HEK293 (cell line): ENCODE measurements around the gene TMEM39B.

Experiments
- BCL11B ChIP-seq: fragments of 450-650 bp; formaldehyde crosslinking; IDR thresholded peaks from 2 replicates; pipeline ENCODE4 v1.5.1; 2016; ENCODE audit warnings: low read depth, missing biosample characterization, missing genetic modification characterization
- GLI4 ChIP-seq: fragments of 450-650 bp; formaldehyde crosslinking; IDR thresholded peaks from 2 replicates; pipeline ENCODE4 v1.5.1; 2016; ENCODE audit warnings: missing biosample characterization, missing genetic modification characterization
- KLF8 ChIP-seq: fragments of 450-650 bp; formaldehyde crosslinking; IDR thresholded peaks from 2 replicates; pipeline ENCODE4 v1.5.1; 2016; ENCODE audit warnings: missing biosample characterization, missing genetic modification characterization
- SP2 ChIP-seq: fragments of 450-650 bp; formaldehyde crosslinking; IDR thresholded peaks from 2 replicates; pipeline ENCODE4 v1.5.1; 2016; ENCODE audit warnings: missing biosample characterization, missing genetic modification characterization
- YY2 ChIP-seq: fragments of 450-650 bp; formaldehyde crosslinking; IDR thresholded peaks from 2 replicates; pipeline ENCODE4 v1.5.1; 2016; ENCODE audit warnings: missing biosample characterization, missing genetic modification characterization
- ZNF112 ChIP-seq: fragments of 450-650 bp; formaldehyde crosslinking; IDR thresholded peaks from 2 replicates; pipeline ENCODE4 v1.5.0; 2017; ENCODE audit warnings: missing biosample characterization, missing genetic modification characterization
- ZNF155 ChIP-seq: fragments of 450-650 bp; formaldehyde crosslinking; IDR thresholded peaks from 2 replicates; pipeline ENCODE4 v1.5.1; 2016; ENCODE audit warnings: missing biosample characterization, missing genetic modification characterization
- ZNF19 ChIP-seq: fragments of 450-650 bp; formaldehyde crosslinking; IDR thresholded peaks from 2 replicates; pipeline ENCODE4; 2016; ENCODE audit warnings: missing biosample characterization, missing genetic modification characterization, low read depth
- ZNF214 ChIP-seq: fragments of 450-650 bp; formaldehyde crosslinking; IDR thresholded peaks from 2 replicates; pipeline ENCODE4 v1.5.1; 2017; ENCODE audit warnings: missing biosample characterization, mild to moderate bottlenecking, missing genetic modification characterization, borderline replicate concordance
- ZNF24 ChIP-seq: fragments of 450-650 bp; formaldehyde crosslinking; IDR thresholded peaks from 2 replicates; pipeline ENCODE4 v1.5.1; 2016; ENCODE audit warnings: missing biosample characterization, missing genetic modification characterization
- ZNF311 ChIP-seq: fragments of 450-650 bp; formaldehyde crosslinking; IDR thresholded peaks from 2 replicates; pipeline ENCODE4 v1.5.1; 2017; ENCODE audit warnings: missing biosample characterization, missing genetic modification characterization, borderline replicate concordance
- ZNF416 ChIP-seq: fragments of 450-650 bp; formaldehyde crosslinking; IDR thresholded peaks from 2 replicates; pipeline ENCODE4 v1.5.1; 2016; ENCODE audit warnings: missing biosample characterization, missing genetic modification characterization
- ZNF501 ChIP-seq: fragments of 450-650 bp; formaldehyde crosslinking; IDR thresholded peaks from 2 replicates; pipeline ENCODE4 v1.5.1; 2016; ENCODE audit warnings: missing biosample characterization, missing genetic modification characterization
- ZNF529 ChIP-seq: fragments of 450-650 bp; formaldehyde crosslinking; IDR thresholded peaks from 2 replicates; pipeline ENCODE4 v1.5.1; 2017; ENCODE audit warnings: missing genetic modification characterization, missing biosample characterization; ENCODE audit not compliant: insufficient replicate concordance
- ZNF561 ChIP-seq: fragments of 450-650 bp; IDR thresholded peaks from 2 replicates; pipeline ENCODE4 v1.5.1; 2018; ENCODE audit warnings: missing biosample characterization, missing genetic modification characterization, borderline replicate concordance
- ZNF585B ChIP-seq: fragments of 450-650 bp; formaldehyde crosslinking; IDR thresholded peaks from 2 replicates; pipeline ENCODE4 v1.5.1; 2016; ENCODE audit warnings: missing biosample characterization, missing genetic modification characterization
- ZNF670 ChIP-seq: fragments of 450-650 bp; formaldehyde crosslinking; IDR thresholded peaks from 2 replicates; pipeline ENCODE4 v1.5.1; 2016; ENCODE audit warnings: missing biosample characterization, missing genetic modification characterization, low read depth
- ZNF76 ChIP-seq: fragments of 450-650 bp; formaldehyde crosslinking; IDR thresholded peaks from 2 replicates; pipeline ENCODE4; 2016; ENCODE audit warnings: low read depth, missing biosample characterization, missing genetic modification characterization, borderline replicate concordance
- ZNF785 ChIP-seq: fragments of 450-650 bp; formaldehyde crosslinking; IDR thresholded peaks from 2 replicates; pipeline ENCODE4 v1.5.1; 2016; ENCODE audit warnings: missing biosample characterization, missing genetic modification characterization
- ZNF791 ChIP-seq: fragments of 450-650 bp; formaldehyde crosslinking; IDR thresholded peaks from 2 replicates; pipeline ENCODE4 v1.5.1; 2016; ENCODE audit warnings: missing biosample characterization, missing genetic modification characterization
- ZSCAN30 ChIP-seq: fragments of 450-650 bp; IDR thresholded peaks from 2 replicates; pipeline ENCODE4 v1.5.1; 2018; ENCODE audit warnings: missing biosample characterization, mild to moderate bottlenecking, missing genetic modification characterization, moderate library complexity
- TF ChIP-seq, protein P1 (sequence below): fragments of 450-650 bp; formaldehyde crosslinking; IDR thresholded peaks from 2 replicates; pipeline ENCODE4 v1.5.1; 2016; ENCODE audit warnings: missing biosample characterization, missing genetic modification characterization
- TF ChIP-seq, protein P2 (sequence below): fragments of 450-650 bp; formaldehyde crosslinking; IDR thresholded peaks from 2 replicates; pipeline ENCODE4 v1.5.0; 2017; ENCODE audit warnings: missing biosample characterization, missing genetic modification characterization, borderline replicate concordance
- TF ChIP-seq, protein P3 (sequence below): fragments of 450-650 bp; formaldehyde crosslinking; IDR thresholded peaks from 2 replicates; pipeline ENCODE4 v1.5.1; 2016; ENCODE audit warnings: missing biosample characterization, missing genetic modification characterization
- TF ChIP-seq, protein P4 (sequence below): fragments of 450-650 bp; formaldehyde crosslinking; IDR thresholded peaks from 2 replicates; pipeline ENCODE4 v1.5.1; 2016; ENCODE audit warnings: missing biosample characterization, missing genetic modification characterization
- TF ChIP-seq, protein P5 (sequence below): fragments of 450-650 bp; formaldehyde crosslinking; IDR thresholded peaks from 2 replicates; pipeline ENCODE4 v1.5.1; 2017; ENCODE audit warnings: missing biosample characterization, missing genetic modification characterization
- TF ChIP-seq, protein P6 (sequence below): fragments of 450-650 bp; formaldehyde crosslinking; IDR thresholded peaks from 2 replicates; pipeline ENCODE4 v1.5.1; 2016; ENCODE audit warnings: missing biosample characterization, missing genetic modification characterization

Gene TMEM39B

DNA sequence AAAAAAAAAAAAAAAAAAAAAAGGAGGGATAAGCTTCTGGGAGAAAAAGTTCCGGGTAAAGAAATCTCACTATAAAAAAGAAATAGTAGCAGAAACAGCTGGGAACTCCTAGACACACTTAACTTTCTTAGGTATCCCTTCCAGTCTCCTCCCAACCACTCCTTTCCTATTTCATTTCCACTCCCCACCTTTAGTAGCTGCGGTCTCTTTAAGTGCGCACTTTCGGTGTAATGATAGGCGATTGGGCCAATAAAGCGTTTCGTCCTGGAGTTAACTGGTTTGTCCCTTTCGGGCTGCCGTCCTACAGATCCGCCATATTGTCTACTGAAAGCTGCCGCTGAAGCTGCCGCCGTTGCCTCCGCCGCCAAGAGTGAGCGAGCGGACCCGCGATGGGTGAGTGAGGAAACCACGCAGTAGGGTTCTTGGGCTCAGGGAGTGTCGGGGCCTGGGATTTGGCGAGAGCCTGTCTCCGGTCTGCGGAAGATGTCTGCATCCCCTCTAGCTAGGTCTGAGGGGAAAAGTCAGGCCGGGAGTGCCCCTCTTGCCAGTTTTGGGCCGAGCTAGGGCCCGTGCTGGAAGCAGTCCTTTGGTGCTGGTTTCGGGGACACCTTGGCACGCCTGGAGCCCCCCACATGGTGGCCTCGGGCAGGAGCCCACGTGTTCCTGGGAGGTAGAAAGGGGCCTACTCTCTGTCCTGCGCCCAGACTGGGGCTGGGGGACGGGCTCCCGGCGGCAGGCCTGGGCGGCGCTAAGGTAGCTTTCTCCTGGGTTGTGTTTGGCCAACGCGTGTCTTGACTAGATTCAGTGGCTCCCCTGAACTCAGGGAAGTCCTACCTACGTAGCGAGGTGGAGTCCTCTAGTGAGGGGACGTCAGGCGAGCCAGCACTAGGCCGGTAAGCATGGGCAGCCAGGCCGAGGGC is 35.3 kb downstream of the TMEM39B start, which contains the start of gene KPNA6 (continued):
- TF ChIP-seq ZNF585B (tag by site-specific recombination) (no peak), ZNF155 (tag by site-specific recombination) (no peak), ZNF76 (tag by site-specific recombination) (no peak; the same call in 1 of the 2 replicates), ZNF785 (tag by site-specific recombination) (no peak), ZNF561 (peak; percentile 15; the same call in 1 of the 2 replicates), ZSCAN30 (tag by site-specific recombination) (no peak), SP2 (no peak), GLI4 (tag by site-specific recombination) (no peak), ZNF670 (no peak), ZNF416 (tag by site-specific recombination) (no peak), ZNF311 (no peak), ZNF501 (peak; percentile 67; the same call in 1 of the 2 replicates), ZNF214 (no peak), ZNF791 (tag by site-specific recombination) (no peak), ZNF112 (tag by site-specific recombination) (no peak), ZNF529 (no peak), BCL11B (tag by site-specific recombination) (no peak), ZNF24 (peak; percentile 44; the same call in 1 of the 2 replicates), ZNF19 (tag by site-specific recombination) (no peak), YY2 (tag by site-specific recombination) (peak; percentile 77), KLF8 (tag by site-specific recombination) (peak; percentile 47; the same call in 1 of the 2 replicates)
- TF ChIP-seq, protein P1, sequence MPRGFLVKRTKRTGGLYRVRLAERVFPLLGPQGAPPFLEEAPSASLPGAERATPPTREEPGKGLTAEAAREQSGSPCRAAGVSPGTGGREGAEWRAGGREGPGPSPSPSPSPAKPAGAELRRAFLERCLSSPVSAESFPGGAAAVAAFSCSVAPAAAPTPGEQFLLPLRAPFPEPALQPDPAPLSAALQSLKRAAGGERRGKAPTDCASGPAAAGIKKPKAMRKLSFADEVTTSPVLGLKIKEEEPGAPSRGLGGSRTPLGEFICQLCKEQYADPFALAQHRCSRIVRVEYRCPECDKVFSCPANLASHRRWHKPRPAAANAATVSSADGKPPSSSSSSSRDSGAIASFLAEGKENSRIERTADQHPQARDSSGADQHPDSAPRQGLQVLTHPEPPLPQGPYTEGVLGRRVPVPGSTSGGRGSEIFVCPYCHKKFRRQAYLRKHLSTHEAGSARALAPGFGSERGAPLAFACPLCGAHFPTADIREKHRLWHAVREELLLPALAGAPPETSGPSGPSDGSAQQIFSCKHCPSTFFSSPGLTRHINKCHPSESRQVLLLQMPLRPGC (tag by site-specific recombination) = 0 out of 2 replicates have a peak, but pooled peaks have one; percentile 32
- TF ChIP-seq, protein P2, sequence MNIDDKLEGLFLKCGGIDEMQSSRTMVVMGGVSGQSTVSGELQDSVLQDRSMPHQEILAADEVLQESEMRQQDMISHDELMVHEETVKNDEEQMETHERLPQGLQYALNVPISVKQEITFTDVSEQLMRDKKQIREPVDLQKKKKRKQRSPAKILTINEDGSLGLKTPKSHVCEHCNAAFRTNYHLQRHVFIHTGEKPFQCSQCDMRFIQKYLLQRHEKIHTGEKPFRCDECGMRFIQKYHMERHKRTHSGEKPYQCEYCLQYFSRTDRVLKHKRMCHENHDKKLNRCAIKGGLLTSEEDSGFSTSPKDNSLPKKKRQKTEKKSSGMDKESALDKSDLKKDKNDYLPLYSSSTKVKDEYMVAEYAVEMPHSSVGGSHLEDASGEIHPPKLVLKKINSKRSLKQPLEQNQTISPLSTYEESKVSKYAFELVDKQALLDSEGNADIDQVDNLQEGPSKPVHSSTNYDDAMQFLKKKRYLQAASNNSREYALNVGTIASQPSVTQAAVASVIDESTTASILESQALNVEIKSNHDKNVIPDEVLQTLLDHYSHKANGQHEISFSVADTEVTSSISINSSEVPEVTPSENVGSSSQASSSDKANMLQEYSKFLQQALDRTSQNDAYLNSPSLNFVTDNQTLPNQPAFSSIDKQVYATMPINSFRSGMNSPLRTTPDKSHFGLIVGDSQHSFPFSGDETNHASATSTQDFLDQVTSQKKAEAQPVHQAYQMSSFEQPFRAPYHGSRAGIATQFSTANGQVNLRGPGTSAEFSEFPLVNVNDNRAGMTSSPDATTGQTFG = no peak
- TF ChIP-seq, protein P3, sequence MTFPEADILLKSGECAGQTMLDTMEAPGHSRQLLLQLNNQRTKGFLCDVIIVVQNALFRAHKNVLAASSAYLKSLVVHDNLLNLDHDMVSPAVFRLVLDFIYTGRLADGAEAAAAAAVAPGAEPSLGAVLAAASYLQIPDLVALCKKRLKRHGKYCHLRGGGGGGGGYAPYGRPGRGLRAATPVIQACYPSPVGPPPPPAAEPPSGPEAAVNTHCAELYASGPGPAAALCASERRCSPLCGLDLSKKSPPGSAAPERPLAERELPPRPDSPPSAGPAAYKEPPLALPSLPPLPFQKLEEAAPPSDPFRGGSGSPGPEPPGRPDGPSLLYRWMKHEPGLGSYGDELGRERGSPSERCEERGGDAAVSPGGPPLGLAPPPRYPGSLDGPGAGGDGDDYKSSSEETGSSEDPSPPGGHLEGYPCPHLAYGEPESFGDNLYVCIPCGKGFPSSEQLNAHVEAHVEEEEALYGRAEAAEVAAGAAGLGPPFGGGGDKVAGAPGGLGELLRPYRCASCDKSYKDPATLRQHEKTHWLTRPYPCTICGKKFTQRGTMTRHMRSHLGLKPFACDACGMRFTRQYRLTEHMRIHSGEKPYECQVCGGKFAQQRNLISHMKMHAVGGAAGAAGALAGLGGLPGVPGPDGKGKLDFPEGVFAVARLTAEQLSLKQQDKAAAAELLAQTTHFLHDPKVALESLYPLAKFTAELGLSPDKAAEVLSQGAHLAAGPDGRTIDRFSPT (tag by site-specific recombination) = no peak; the same call in 1 of the 2 replicates
- TF ChIP-seq, protein P4, sequence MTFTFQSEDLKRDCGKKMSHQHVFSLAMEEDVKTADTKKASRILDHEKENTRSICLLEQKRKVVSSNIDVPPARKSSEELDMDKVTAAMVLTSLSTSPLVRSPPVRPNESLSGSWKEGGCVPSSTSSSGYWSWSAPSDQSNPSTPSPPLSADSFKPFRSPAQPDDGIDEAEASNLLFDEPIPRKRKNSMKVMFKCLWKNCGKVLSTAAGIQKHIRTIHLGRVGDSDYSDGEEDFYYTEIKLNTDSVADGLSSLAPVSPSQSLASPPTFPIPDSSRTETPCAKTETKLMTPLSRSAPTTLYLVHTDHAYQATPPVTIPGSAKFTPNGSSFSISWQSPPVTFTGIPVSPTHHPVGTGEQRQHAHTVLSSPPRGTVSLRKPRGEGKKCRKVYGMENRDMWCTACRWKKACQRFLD = no peak
- TF ChIP-seq, protein P5, sequence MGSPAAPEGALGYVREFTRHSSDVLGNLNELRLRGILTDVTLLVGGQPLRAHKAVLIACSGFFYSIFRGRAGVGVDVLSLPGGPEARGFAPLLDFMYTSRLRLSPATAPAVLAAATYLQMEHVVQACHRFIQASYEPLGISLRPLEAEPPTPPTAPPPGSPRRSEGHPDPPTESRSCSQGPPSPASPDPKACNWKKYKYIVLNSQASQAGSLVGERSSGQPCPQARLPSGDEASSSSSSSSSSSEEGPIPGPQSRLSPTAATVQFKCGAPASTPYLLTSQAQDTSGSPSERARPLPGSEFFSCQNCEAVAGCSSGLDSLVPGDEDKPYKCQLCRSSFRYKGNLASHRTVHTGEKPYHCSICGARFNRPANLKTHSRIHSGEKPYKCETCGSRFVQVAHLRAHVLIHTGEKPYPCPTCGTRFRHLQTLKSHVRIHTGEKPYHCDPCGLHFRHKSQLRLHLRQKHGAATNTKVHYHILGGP (tag by site-specific recombination) = no peak
- TF ChIP-seq, protein P6, sequence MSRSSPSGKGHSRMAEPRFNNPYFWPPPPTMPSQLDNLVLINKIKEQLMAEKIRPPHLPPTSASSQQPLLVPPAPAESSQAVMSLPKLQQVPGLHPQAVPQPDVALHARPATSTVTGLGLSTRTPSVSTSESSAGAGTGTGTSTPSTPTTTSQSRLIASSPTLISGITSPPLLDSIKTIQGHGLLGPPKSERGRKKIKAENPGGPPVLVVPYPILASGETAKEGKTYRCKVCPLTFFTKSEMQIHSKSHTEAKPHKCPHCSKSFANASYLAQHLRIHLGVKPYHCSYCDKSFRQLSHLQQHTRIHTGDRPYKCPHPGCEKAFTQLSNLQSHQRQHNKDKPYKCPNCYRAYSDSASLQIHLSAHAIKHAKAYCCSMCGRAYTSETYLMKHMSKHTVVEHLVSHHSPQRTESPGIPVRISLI = peak; percentile 95
